IMR-90 (cell line): ENCODE results near the gene USP53.

ENCODE experiments used
- CEBPB ChIP-seq: IDR thresholded peaks from 2 replicates; pipeline ENCODE4 v1.6.1; 2012; ENCODE audit warnings: low read depth, low read length, improper control_type of control experiment
- CTCF ChIP-seq: conservative IDR thresholded peaks from 2 replicates; pipeline ENCODE4 v1.5.1; 2012; ENCODE audit warnings: mild to moderate bottlenecking, low read depth, low read length, improper control_type of control experiment
- ELK1 ChIP-seq: fragments of 150-350 bp; IDR thresholded peaks from 2 replicates; pipeline ENCODE4 v1.6.1; 2016; ENCODE audit warnings: low read depth, mild to moderate bottlenecking, low read length, moderate library complexity, borderline replicate concordance
- FOS ChIP-seq: fragments of 150-350 bp; IDR thresholded peaks from 2 replicates; pipeline ENCODE4 v1.6.1; 2016; ENCODE audit warnings: low read depth, low read length
- NFE2L2 ChIP-seq: fragments of 150-350 bp; IDR thresholded peaks from 2 replicates; pipeline ENCODE4 v1.6.1; 2016; ENCODE audit warnings: low read depth, mild to moderate bottlenecking, low read length
- POLR2A ChIP-seq: IDR thresholded peaks from 2 replicates; pipeline ENCODE4 v1.6.1; 2012; ENCODE audit warnings: mild to moderate bottlenecking, low read depth, low read length
- RAD21 ChIP-seq: IDR thresholded peaks from 2 replicates; pipeline ENCODE4 v1.6.1; 2012; ENCODE audit warnings: low read length, improper control_type of control experiment
- RFX5 ChIP-seq: IDR thresholded peaks from 2 replicates; pipeline ENCODE4 v1.8.0; 2012; ENCODE audit warnings: low read depth, mild to moderate bottlenecking, low read length, moderate library complexity
- SMC3 ChIP-seq: fragments of 150-350 bp; IDR thresholded peaks from 2 replicates; pipeline ENCODE4 v1.6.1; 2016; ENCODE audit warnings: low read depth, mild to moderate bottlenecking, antibody characterized with exemption, low read length, moderate library complexity
- USF2 ChIP-seq: fragments of 150-350 bp; IDR thresholded peaks from 2 replicates; pipeline ENCODE4 v1.6.1; 2017; ENCODE audit warnings: mild to moderate bottlenecking, antibody characterized with exemption, low read length, low read depth

GRCh38 chr4:119165767-119166166 is 46.7 kb upstream of the USP53 start:
- TF ChIP-seq RFX5 (no peak), CTCF (no peak), ELK1 (no peak), POLR2A (no peak), USF2 (no peak), NFE2L2 (no peak), CEBPB (no peak), FOS (no peak), RAD21 (no peak), SMC3 (no peak)
